NCI-H2171 treated with DMSO at 0.1 percent for 48 hours (cell line): ENCODE results near the gene RNU6-9.
A peak's percentile ranks its signal among the peaks of the same experiment; 100 is the strongest.

ENCODE experiments used
- DNase-seq: peaks from one replicate; lab custom pipeline; 2025; lab: John Stamatoyannopoulos, UW

RNU6-9 gene

DNA sequence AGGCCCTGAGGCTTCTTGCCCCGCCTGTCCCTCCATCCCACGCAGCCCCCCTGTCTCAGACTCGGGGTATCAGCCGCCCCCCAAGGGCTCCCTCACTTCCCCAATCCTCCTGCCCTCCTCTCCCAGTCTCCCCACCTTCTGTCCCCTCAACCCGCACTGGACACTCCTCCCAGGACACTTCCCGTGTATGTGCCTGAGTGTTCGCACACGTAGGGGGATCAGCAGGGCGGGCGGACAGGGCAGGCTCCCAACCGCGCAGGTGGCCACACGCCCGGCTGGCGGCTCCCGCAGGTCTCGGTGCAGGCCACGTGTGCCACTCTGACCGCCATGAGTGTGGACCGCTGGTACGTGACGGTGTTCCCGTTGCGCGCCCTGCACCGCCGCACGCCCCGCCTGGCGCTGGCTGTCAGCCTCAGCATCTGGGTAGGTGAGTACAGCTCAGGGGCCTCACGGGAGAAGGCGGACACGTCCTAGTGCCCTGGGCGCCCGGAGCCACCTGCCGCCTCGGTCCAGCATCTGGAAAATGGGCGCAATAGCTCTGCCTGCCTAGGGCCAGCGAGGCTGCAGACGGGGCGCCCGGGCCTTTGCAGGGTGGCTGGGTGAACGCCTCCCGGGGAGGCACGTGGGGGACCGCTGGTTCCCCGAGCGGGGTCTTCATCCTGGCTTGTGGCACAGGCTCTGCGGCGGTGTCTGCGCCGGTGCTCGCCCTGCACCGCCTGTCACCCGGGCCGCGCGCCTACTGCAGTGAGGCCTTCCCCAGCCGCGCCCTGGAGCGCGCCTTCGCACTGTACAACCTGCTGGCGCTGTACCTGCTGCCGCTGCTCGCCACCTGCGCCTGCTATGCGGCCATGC lies 26.1 kb downstream of the RNU6-9 start:
- peak; percentile 84 for DNase-seq

DNA sequence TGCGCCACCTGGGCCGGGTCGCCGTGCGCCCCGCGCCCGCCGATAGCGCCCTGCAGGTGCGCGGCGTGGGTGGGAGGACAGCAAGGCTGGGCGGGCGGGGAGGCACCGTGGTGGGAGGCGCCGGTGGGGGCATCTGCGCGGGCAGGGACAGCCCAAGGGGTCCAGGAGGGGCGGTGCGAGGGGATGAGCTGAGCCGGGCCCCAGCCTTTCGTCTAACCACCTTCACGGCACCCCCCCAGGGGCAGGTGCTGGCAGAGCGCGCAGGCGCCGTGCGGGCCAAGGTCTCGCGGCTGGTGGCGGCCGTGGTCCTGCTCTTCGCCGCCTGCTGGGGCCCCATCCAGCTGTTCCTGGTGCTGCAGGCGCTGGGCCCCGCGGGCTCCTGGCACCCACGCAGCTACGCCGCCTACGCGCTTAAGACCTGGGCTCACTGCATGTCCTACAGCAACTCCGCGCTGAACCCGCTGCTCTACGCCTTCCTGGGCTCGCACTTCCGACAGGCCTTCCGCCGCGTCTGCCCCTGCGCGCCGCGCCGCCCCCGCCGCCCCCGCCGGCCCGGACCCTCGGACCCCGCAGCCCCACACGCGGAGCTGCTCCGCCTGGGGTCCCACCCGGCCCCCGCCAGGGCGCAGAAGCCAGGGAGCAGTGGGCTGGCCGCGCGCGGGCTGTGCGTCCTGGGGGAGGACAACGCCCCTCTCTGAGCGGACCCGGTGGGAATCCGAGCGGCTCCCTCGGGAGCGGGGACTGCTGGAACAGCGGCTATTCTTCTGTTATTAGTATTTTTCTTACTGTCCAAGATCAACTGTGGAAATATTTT lies 27.0 kb downstream of the RNU6-9 start:
- peak; percentile 84 for DNase-seq

DNA sequence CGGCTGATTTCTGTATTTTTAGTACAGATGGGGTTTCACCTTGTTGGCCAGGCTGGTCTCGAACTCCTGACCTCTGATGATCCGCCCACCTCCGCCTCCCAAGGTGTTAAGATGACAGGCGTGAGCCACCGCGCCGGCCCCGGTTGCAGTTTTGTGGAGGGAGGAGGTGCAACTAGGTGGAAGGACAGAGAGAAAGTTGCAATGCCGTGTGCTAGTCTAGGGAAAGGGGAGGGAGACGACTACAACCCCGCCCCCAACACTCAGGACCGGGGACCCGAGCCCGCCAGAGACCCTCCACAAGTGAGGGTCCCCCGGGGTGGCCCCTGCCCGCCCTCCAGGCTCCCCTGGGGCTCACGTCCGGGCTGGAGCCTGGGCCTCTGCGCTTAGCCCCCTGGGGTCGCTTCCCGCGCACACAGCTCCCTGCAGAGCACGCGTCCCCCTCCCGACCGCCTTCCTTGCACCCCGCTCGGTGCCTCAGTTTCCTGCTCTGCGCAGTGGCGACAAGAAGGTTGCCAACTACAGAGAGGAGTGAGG lies 31.3 kb downstream of the RNU6-9 start:
- DNase-seq = no peak

GRCh38 chr19:925087-925525 lies 31.8 kb downstream of the RNU6-9 start:
- DNase-seq = peak; percentile 89

GRCh38 chr19:925526-926322 lies 32.4 kb downstream of the RNU6-9 start, which contains the start of gene ARID3A:
Gene ARID3A (plus strand): TSS chr19:926035. CDS start chr19:929529, 3,494 bp downstream.
- DNase-seq = peak; percentile 89

DNA sequence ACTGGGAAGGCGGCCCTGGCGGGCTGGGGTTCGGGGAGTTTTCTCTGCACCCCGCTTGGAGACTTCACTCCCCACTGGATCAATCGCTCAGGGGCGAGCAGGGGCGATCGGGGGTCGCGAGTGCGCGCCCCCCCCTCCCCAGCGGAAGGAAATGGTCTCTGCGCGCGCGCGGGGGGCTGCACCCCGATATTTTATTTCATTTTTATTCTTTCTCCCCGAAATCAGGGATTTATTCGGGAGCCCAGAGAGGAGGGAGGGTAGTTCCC lies 33.0 kb downstream of the RNU6-9 start:
- no peak for DNase-seq

DNA sequence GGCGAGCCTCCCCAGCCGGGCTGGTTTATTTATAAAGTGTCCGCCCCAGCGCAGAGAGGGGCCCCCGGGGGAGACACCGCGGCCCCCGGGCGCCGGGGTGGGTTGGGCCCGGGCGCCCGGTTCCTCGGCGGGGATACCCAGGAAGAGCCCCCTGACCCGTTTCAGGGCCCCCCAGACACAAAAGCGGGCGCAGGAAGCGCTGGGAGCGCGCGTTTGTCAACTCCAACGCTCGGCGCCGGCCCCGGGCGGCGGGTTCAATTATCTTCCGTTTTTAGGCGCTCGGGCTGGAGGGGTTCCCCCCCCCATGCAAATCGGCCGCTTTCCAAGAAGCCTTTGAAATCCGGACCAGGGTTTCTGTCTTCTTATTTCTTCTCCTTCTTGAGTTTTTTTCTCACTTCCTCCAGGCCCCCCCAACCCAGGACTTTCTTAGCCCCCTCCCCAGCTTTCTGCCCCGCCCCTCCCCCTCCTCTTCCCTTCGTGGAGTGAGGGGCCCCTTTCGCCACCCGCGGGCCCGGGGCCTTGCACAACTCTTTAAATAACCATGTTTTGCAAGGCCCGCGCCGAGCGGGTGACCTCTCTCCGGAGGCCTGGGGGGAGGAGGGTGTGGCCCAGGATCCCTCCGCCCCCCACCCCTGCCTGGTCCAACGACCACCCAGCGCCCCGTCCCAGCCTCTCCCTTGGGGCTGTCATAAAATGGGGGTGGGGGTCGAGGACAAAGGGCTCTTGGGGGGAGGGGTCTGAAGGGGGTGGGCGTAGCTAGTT lies 33.5 kb downstream of the RNU6-9 start:
- no peak for DNase-seq

DNA sequence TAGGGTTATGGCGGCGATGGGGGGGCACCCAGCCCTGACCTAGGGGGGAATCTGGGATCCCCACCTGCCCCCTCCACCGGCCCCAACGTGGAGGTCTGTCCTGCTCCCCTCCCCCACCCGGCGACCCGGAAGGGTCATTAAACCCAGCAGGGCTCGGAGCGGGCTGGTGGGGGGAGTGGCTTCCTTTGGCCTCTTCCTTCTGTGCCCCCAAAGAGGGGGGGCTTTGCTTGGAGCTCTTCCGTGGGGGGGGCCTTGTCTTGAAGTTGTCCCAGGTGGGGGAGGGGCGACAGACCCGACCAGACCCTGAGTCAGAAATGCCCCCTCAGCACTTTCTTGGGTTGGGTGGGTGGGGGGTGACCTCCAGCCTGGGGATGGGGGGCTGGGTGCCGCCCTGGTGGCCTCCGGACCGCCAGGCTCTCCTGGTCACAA lies 34.1 kb downstream of the RNU6-9 start:
- no peak for DNase-seq

DNA sequence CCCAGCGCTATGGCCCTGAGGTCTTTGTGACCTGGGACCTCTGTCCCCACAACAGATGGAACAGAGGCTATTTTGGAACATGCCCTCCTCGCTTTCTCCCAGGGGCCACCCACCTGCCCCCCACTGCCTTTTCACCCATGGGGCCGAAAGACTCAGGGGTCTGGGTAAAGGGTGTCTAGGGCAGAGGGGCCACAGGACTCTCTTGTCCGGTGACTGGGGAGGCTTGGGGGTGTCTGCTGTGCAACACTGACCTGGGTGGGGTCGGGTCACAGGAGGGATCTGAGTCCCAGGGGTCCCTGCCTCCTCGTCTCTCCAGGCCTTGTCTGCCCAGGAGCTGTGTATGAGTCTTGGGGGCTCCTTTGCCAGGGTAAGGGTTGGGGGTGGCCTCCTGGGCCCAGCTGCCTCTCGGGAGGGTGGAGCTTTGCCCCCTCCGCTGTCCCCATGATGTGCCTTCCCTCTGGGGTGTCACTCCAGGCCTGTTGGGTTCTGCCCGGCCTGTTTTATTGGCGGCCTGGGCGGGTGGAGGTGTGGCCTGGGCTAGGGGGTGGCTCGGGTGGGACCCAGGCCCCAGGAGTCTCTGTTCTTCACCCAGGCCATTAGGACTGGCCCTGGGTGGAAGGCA lies 34.6 kb downstream of the RNU6-9 start:
- no peak for DNase-seq

DNA sequence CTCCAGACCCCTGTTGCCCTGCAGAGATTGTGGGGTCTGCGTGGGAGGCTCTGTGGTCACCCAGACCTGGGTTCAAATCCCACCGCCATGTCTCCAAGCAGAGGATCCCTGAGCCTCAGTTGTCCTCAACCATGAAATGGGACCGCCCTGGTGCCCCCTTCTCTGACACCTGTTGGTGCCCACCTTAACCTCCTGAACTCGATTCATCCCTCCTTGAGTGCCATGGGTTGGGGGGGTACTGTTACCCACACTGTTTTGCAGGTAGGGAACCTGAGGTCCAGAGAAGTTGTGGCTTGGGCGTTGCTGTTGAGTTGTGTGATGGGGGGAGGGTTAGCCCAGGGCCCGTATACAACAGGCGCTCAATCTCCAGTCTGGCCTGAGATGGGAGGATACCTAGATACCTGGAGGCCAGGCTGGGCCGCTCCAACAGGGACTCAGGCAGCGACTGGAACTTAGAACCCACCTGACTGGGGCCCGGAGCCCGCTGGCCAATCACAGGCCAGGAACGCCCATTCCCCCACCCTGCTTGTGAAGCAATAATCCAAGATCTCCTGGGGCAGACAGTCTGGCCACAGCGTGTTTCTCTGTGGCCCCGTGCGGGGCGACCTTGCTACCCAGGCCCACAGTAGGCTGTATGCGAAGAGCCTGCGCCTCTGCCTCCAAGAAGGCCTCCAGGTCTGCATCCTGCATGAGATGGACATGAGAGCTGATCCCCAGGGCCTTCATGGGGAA lies 35.4 kb downstream of the RNU6-9 start:
- DNase-seq = no peak

DNA sequence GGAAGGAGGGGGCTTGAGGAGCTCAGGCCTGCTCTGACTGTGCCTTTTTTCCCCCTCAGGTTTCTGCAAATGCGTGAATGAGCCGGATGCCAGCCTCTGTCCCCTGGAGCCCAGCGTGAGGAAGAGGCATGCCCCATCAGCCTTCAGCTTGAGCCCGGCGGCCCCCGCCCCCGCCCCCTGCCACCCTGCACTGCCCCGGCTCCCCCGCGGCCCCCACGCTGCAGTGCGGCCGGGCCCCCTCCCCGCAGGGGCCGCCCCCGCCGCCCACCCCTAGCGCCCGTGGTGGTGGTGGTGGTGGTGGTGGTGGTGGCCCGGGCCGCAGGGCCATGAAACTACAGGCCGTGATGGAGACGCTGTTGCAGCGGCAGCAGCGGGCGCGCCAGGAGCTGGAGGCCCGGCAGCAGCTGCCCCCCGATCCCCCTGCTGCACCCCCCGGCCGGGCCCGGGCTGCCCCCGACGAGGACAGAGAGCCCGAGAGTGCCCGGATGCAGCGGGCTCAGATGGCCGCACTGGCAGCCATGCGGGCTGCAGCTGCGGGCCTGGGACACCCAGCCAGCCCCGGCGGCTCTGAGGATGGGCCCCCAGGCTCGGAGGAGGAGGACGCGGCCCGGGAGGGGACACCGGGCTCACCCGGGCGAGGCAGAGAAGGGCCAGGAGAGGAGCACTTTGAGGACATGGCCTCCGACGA lies 36.1 kb downstream of the RNU6-9 start:
- no peak for DNase-seq

- no peak for DNase-seq
Measured at GRCh38 chr19:929891-930258, 36.6 kb downstream of the RNU6-9 start.

DNA sequence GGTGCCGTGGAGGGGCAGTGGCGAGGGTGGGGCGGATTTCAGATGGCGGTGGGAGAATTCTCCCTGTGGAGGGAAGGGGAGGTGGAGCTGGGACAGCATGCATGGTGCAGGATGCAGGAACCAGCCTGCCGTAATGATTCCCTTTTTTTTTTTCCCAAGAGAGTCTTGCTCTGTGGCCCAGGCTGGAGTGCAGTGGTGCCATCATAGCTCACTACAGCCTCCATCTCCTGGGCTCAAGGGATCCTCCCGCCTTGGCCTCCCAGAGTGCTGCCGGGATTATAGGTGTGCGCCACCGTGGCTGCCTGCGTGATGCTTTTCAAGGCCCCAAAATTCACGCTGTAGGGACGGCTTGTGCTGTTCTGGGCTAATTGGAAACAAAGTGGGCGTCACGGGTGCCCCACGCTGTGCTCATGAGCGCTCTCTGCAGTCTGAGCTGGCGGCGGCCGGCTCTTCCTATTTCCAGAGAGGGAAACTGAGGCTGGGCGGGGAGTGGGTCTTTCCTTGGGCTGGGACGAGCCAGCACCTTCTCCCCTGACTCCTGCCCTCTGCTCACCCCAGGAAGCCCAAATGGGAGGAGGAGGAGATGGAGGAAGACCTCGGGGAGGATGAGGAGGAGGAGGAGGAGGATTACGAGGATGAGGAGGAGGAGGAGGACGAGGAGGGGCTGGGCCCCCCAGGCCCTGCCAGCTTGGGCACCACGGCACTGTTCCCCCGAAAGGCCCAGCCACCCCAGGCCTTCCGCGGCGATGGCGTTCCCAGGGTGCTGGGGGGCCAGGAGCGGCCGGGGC lies 38.8 kb downstream of the RNU6-9 start:
- DNase-seq = no peak

GRCh38 chr19:932648-933552 lies 39.6 kb downstream of the RNU6-9 start:
- DNase-seq = no peak

DNA sequence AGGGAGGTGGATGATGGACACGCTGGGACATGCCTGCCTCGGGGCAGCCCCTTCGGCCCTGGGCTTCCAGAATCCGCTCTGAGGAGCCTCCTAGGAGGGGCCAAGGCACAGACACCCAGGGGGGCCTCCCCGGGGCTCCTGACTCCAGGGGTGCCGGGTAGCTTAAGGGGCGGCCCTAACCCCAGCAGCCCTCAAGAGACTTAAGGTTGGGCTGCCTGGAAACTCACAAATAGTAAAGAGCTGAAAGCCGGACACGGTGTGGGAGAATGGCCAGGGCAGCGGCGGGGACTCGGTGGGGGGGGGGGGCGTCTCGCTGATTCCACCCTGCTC lies 40.2 kb downstream of the RNU6-9 start:
- no peak for DNase-seq

GRCh38 chr19:934197-934840 lies 41.0 kb downstream of the RNU6-9 start:
- no peak for DNase-seq

- no peak for DNase-seq
Measured at GRCh38 chr19:934865-935479, 41.7 kb downstream of the RNU6-9 start.
